ENCODE results near the gene GMCL1.

The GMCL1 gene

GRCh38 chr2:69789175-69789721 lies 40.2 kb upstream of the GMCL1 start:
- DNase-seq (ENCODE audit: insufficient read length, low spot score) (no peak), FAIRE-seq (no peak)
- TF ChIP-seq, protein P1, sequence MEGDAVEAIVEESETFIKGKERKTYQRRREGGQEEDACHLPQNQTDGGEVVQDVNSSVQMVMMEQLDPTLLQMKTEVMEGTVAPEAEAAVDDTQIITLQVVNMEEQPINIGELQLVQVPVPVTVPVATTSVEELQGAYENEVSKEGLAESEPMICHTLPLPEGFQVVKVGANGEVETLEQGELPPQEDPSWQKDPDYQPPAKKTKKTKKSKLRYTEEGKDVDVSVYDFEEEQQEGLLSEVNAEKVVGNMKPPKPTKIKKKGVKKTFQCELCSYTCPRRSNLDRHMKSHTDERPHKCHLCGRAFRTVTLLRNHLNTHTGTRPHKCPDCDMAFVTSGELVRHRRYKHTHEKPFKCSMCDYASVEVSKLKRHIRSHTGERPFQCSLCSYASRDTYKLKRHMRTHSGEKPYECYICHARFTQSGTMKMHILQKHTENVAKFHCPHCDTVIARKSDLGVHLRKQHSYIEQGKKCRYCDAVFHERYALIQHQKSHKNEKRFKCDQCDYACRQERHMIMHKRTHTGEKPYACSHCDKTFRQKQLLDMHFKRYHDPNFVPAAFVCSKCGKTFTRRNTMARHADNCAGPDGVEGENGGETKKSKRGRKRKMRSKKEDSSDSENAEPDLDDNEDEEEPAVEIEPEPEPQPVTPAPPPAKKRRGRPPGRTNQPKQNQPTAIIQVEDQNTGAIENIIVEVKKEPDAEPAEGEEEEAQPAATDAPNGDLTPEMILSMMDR (IDR thresholded peaks at IDR 0.05; ENCODE audit: insufficient read depth, missing control alignments), result no peak

- TF ChIP-seq, protein P1 (IDR thresholded peaks at IDR 0.05; ENCODE audit: insufficient read depth, missing control alignments), result no peak
- FAIRE-seq, result no peak
Measured at GRCh38 chr2:69789772-69790600, 39.5 kb upstream of the GMCL1 start.

GRCh38 chr2:69790601-69790959 lies 38.9 kb upstream of the GMCL1 start:
- FAIRE-seq (no peak), DNase-seq (ENCODE audit: insufficient read length, low spot score) (no peak)
- TF ChIP-seq, protein P1 (IDR thresholded peaks at IDR 0.05; ENCODE audit: insufficient read depth, missing control alignments), result no peak

More at GRCh38 chr2:69789772-69790600, 39.5 kb upstream of the GMCL1 start:
- no peak for DNase-seq (ENCODE audit: insufficient read length, low spot score)

DNA sequence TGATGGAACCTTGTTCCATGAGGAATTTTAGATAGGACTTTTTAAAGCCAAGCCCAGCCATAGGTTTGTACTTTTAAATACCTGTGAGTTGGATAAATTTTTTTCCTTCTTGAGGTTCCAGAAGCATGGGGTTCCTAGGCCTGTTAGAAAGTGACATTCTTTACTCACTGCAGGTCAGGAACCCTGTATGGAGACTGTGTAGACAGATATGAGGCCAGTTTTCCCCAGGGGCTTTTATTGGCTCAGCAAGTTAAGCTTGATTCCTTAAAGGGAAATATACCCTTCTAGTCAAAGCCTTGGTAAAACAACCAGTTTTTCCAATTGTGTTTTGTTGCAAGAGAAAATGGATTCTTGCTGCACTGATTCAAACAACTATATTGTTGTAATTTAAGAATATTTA lies 38.4 kb upstream of the GMCL1 start:
- TF ChIP-seq, protein P1 (IDR thresholded peaks at IDR 0.05; ENCODE audit: insufficient read depth, missing control alignments), result no peak
- DNase-seq (ENCODE audit: insufficient read length, low spot score) (no peak), FAIRE-seq (no peak)

DNA sequence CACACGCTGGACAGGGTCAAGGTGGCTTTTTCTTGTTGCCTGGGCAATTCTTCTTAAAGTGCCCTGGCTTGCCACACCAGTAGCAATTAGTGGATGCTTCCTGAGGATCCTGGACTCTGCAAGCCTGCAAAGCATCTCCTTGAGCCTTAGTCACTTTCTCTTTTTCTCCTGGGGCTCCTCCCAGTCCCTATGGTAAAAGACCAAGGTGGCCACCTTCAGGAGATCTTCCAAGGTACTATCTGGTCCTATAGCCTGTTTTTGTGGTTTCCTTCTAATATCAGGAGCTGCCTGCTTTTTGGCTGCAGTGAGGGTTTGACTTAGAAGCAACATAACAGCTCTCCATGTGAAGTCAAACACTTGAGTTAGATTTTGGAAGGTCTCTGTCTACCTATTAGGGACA lies 33.3 kb upstream of the GMCL1 start:
- FAIRE-seq (no peak), DNase-seq (ENCODE audit: insufficient read length, low spot score) (no peak)

DNA sequence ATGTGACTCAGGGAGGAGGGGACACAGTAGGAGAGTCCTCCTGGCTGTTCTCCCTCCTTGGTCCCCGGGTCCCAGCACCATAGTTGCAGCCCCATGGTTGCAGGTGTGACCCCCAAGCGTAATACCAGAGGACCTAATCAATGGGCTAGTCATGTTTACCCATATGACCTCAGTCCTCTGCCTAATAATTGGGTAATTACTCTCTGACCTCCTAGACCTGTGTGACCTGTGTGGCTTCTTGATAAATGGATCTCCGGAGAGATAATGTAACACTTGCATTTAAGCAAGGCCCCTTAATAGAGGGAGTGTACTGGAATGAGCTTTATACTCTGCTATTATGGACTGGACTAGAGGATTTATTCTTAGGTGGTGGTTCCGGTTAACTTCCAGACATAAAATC lies 32.2 kb upstream of the GMCL1 start:
- TF ChIP-seq, protein P1 (IDR thresholded peaks at IDR 0.05; ENCODE audit: insufficient read depth, missing control alignments), result no peak
- no peak for FAIRE-seq
- DNase-seq (ENCODE audit: insufficient read length, low spot score), result no peak

More for the DNA sequence above, 33.3 kb upstream of the GMCL1 start:
- TF ChIP-seq, protein P1 (IDR thresholded peaks at IDR 0.05; ENCODE audit: insufficient read depth, missing control alignments), result no peak

- no peak for DNase-seq (ENCODE audit: insufficient read length, low spot score)
- TF ChIP-seq, protein P1 (IDR thresholded peaks at IDR 0.05; ENCODE audit: insufficient read depth, missing control alignments), result no peak
- no peak for FAIRE-seq
Measured at GRCh38 chr2:69797836-69798289, 31.6 kb upstream of the GMCL1 start.
